ENCODE data around the gene LMTK3.

LMTK3 gene

GRCh38 chr19:48475369-48476068 is 36.1 kb downstream of the LMTK3 start:
- DNase-seq (peak; percentile 55), ATAC-seq (ENCODE audit: insufficient read depth, low read depth) (peak; percentile 71)
- H2AFZ ChIP-seq (ENCODE audit: low read depth, low read length), result no peak overlapping the region
- peaks cover 15% of the 10 kb centered on the region for H3K4me1 ChIP-seq (ENCODE audit: insufficient read depth, low read length)
- no peaks in the 10 kb centered on the region for H3K9me3 ChIP-seq (ENCODE audit: insufficient read depth, low read length, severe bottlenecking)
- no peak overlapping the region for H3K4me2 ChIP-seq (ENCODE audit: insufficient read depth, low read length)
- peaks cover 81% of the 10 kb centered on the region for H4K20me1 ChIP-seq (ENCODE audit: insufficient read depth, low read length)
- H3K79me2 ChIP-seq (ENCODE audit: insufficient read depth, low read length), result peaks cover 25% of the 10 kb centered on the region
- peaks cover 98% of the 10 kb centered on the region for H3K36me3 ChIP-seq (ENCODE audit: insufficient read depth, low read length)
- no peaks in the 10 kb centered on the region for H3K27me3 ChIP-seq (ENCODE audit: insufficient read depth, low read length, poor library complexity)
- H3K4me3 ChIP-seq (ENCODE audit: low read depth in 1 of 2, low read length in 2 of 2), result no peak overlapping the region
- H3K9ac ChIP-seq (ENCODE audit: low read depth, low read length), result no peak overlapping the region
- TF ChIP-seq CTCF (IDR thresholded peaks at IDR 0.05; ENCODE audit: borderline replicate concordance, extremely low read depth, low read length, poor library complexity, severe bottlenecking) (no peak), EZH2 (IDR thresholded peaks at IDR 0.05; ENCODE audit: borderline replicate concordance, low read depth, low read length, severe bottlenecking) (no peak)
- peak overlapping the region; percentile 51; the same call in 1 of the 2 replicates for H3K27ac ChIP-seq (ENCODE audit: low read length)

- H3K27me3 ChIP-seq (ENCODE audit: insufficient read depth, low read length, poor library complexity), result no peaks in the 10 kb centered on the region
- TF ChIP-seq EZH2 (IDR thresholded peaks at IDR 0.05; ENCODE audit: borderline replicate concordance, low read depth, low read length, severe bottlenecking) (no peak), CTCF (IDR thresholded peaks at IDR 0.05; ENCODE audit: borderline replicate concordance, extremely low read depth, low read length, poor library complexity, severe bottlenecking) (no peak)
- H3K9ac ChIP-seq (ENCODE audit: low read depth, low read length), result no peak overlapping the region
- H2AFZ ChIP-seq (ENCODE audit: low read depth, low read length), result no peak overlapping the region
- H3K4me1 ChIP-seq (ENCODE audit: insufficient read depth, low read length), result peaks cover 23% of the 10 kb centered on the region
- no peak overlapping the region for H3K27ac ChIP-seq (ENCODE audit: low read length)
- H3K79me2 ChIP-seq (ENCODE audit: insufficient read depth, low read length), result peaks cover 38% of the 10 kb centered on the region
- no peak for DNase-seq
- peaks cover 77% of the 10 kb centered on the region for H4K20me1 ChIP-seq (ENCODE audit: insufficient read depth, low read length)
- H3K4me3 ChIP-seq (ENCODE audit: low read depth in 1 of 2, low read length in 2 of 2), result no peak overlapping the region
- ATAC-seq (ENCODE audit: insufficient read depth, low read depth), result no peak
- no peak overlapping the region for H3K4me2 ChIP-seq (ENCODE audit: insufficient read depth, low read length)
- H3K9me3 ChIP-seq (ENCODE audit: insufficient read depth, low read length, severe bottlenecking), result no peaks in the 10 kb centered on the region
- H3K36me3 ChIP-seq (ENCODE audit: insufficient read depth, low read length), result peaks cover 91% of the 10 kb centered on the region
These were observed 37.5 kb downstream of the LMTK3 start for GRCh38 chr19:48474084-48474592.

- Histone ChIP-seq H3K9me3 (ENCODE audit: insufficient read depth, low read length, severe bottlenecking) (no peaks in the 10 kb centered on the region), H3K4me1 (ENCODE audit: insufficient read depth, low read length) (peaks cover 26% of the 10 kb centered on the region), H4K20me1 (ENCODE audit: insufficient read depth, low read length) (peaks cover 72% of the 10 kb centered on the region), H3K27me3 (ENCODE audit: insufficient read depth, low read length, poor library complexity) (no peaks in the 10 kb centered on the region), H3K79me2 (ENCODE audit: insufficient read depth, low read length) (peaks cover 38% of the 10 kb centered on the region), H3K9ac (ENCODE audit: low read depth, low read length) (no peak overlapping the region), H3K27ac (ENCODE audit: low read length) (no peak overlapping the region), H3K4me3 (ENCODE audit: low read depth in 1 of 2, low read length in 2 of 2) (no peak overlapping the region), H3K4me2 (ENCODE audit: insufficient read depth, low read length) (no peak overlapping the region), H2AFZ (ENCODE audit: low read depth, low read length) (no peak overlapping the region), H3K36me3 (ENCODE audit: insufficient read depth, low read length) (peaks cover 85% of the 10 kb centered on the region)
- DNase-seq (no peak), ATAC-seq (ENCODE audit: insufficient read depth, low read depth) (no peak)
- no peak for TF ChIP-seq CTCF (IDR thresholded peaks at IDR 0.05; ENCODE audit: borderline replicate concordance, extremely low read depth, low read length, poor library complexity, severe bottlenecking)
- no peak for TF ChIP-seq EZH2 (IDR thresholded peaks at IDR 0.05; ENCODE audit: borderline replicate concordance, low read depth, low read length, severe bottlenecking)
These were observed 38.3 kb downstream of the LMTK3 start for GRCh38 chr19:48473161-48473966.

All from DND-41 (cell line).